ENCODE measurements around the gene FADS2.

The FADS2 gene

DNA sequence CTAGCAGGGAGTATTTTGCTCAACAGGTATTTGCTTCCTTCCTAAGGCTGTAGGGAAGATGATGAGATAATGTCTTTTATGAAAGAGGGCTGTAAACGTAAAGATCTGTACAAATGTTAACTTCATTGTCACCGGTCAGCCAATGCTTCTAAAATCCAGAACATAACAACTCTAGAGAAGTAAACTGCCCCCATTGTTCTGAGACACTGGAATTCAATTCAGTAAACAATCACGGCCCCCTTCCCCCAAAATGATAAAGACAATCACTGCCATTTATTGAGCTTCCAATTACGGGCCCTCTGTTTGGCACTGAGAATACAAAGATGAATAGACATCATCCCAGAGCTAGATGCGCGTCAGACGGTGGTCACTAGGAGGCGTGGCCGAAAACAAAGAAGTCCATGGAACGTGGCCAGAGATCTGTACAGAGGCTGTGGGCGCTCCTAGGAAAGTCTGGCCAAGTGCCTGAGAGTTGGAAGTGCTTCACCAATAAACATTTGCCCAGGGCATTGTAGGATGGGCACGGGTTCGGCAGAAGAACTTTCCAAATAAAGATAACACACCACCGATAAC, 36.3 kb upstream of the FADS2 start:
- peak overlapping the region; percentile 78 for H3K4me3 ChIP-seq (replicated peaks; ENCODE audit: low read depth, low read length)
- peak; percentile 97 for DNase-seq (ENCODE audit: low read depth)
- TF ChIP-seq, protein P1, sequence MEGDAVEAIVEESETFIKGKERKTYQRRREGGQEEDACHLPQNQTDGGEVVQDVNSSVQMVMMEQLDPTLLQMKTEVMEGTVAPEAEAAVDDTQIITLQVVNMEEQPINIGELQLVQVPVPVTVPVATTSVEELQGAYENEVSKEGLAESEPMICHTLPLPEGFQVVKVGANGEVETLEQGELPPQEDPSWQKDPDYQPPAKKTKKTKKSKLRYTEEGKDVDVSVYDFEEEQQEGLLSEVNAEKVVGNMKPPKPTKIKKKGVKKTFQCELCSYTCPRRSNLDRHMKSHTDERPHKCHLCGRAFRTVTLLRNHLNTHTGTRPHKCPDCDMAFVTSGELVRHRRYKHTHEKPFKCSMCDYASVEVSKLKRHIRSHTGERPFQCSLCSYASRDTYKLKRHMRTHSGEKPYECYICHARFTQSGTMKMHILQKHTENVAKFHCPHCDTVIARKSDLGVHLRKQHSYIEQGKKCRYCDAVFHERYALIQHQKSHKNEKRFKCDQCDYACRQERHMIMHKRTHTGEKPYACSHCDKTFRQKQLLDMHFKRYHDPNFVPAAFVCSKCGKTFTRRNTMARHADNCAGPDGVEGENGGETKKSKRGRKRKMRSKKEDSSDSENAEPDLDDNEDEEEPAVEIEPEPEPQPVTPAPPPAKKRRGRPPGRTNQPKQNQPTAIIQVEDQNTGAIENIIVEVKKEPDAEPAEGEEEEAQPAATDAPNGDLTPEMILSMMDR (IDR thresholded peaks at IDR 0.05; ENCODE audit: low read length, missing control alignments): no peak

DNA sequence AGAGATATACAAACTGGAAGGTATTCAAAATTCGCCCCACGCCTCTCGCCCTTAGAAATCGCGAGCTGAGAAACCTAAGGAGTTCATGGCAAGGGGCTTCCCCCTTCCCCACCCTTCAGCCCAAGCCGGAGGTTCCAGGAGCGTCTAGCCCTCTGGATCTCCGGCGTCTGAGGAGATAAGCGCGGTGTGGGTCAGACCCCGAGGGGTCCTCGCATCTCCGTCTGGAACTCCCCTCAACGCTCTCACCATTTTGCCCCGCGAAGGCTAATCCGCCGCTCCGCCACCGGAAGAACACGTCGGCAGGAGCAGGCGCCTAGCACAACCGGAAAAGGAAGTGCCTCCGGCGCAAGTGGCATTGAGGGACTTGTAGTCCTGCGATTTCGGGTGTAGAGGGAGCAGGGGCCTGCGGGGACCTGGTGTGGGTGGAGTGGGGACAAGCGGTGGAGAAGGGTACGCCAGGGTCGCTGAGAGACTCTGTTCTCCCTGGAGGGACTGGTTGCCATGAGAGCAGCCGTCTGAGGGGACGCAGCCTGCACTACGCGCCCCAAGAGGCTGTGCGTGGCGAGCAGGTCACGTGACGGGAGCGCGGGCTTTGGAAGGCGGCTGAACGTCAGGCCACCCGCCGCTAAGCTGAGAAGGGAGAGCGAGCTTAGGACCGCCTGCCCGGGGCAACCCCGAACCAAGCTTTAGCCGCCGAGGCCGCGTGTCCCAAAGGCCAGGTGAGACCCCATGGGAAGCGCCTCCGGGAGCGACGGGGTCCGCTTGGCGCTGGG, 35.6 kb upstream of the FADS2 start, which contains the start of the genes FEN1 and TMEM258:
Gene FEN1, plus strand, starts transcription at position 602 of the 773 bp plus-strand sequence. CDS start 2,451 bp downstream, outside the sequence.
Gene TMEM258, minus strand, starts transcription at position 290 of the 773 bp plus-strand sequence. Its CDS starts 41 bp downstream, at position 249.
- TF ChIP-seq, protein P1 (IDR thresholded peaks at IDR 0.05; ENCODE audit: low read length, missing control alignments): no peak
- H3K4me3 ChIP-seq (replicated peaks; ENCODE audit: low read depth, low read length): peak within 1 kb of the TSS; percentile 78
- DNase-seq (ENCODE audit: low read depth): peak; percentile 95

DNA sequence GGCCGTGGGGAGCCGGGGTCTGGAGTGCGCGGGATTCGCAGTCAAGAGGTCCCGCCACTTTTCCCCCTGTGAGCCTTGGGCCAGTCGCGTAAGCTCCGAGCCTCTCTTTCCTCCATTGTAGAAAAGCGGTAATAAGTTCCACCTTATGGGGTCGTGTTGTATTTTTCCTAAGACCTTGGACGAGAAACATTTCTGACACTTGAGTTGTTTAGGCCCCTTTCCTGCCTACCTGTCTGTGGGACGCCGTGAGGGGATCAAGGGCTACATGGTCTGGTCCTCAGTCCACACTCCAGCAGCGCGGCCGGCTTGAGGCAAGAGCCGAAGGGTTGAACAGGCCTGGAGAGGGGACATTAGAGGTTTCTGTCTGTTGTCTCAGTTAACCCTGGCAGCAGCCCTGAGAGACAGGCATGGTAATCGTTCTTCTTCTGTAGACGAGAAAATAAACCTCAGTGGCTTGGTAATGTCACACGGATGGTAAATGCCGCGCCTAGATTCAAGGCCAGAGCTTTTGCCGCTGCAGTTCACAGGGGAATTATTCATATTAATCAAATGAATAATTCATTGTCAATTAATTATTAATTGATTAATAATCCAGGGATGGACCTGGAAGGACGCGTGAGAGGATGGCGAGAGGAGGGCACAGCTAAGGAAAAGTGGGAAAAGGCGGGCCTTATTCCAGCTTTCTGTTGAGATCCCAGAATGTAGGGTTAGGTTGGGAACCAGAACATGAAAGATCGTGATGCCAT, 34.8 kb upstream of the FADS2 start:
- no peak for DNase-seq (ENCODE audit: low read depth)
- peak overlapping the region; percentile 78 for H3K4me3 ChIP-seq (replicated peaks; ENCODE audit: low read depth, low read length)
- TF ChIP-seq, protein P1 (IDR thresholded peaks at IDR 0.05; ENCODE audit: low read length, missing control alignments): no peak

DNA sequence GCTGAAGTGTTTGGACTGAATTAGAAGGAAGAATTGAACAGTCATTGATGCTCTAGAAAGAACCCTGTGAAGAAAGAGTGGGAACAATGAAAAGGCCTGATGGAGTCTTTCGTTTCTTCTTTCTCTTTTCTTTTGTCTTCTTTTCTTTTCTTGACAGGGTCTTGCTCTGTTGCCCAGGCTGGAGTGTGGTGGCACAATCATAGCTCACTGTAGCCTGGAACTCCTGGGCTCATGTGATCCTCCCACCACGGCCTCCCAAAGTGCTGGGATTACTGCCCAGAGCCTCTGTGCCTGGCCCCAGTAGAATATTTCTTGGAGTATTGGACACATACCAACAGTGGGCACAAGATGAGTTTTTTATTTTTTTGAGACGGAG, 34.3 kb upstream of the FADS2 start:
- no peak for DNase-seq (ENCODE audit: low read depth)
- H3K4me3 ChIP-seq (replicated peaks; ENCODE audit: low read depth, low read length): peak overlapping the region; percentile 78
- TF ChIP-seq, protein P1 (IDR thresholded peaks at IDR 0.05; ENCODE audit: low read length, missing control alignments): no peak

DNA sequence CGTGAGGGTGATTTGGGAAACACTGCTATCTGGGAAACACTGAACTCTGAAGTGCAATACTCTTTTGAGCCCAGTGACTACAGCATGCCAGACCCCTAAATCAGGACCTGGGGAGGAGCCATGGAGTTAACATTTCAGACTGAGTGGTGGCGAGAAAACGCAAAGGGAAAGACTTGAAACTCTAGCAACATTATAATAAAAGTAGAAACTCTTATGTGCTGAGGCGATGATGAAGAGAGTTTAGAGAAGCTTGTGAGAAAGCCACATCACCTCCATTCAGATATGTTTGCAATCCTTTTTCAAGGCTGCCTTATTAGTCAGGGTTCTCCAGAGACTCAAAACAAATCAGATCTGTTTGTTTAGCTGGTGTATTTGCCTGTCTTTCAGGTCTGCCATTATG, 33.5 kb upstream of the FADS2 start:
- no peak for DNase-seq (ENCODE audit: low read depth)
- H3K4me3 ChIP-seq (replicated peaks; ENCODE audit: low read depth, low read length): no peak overlapping the region
- TF ChIP-seq, protein P1 (IDR thresholded peaks at IDR 0.05; ENCODE audit: low read length, missing control alignments): no peak

DNA sequence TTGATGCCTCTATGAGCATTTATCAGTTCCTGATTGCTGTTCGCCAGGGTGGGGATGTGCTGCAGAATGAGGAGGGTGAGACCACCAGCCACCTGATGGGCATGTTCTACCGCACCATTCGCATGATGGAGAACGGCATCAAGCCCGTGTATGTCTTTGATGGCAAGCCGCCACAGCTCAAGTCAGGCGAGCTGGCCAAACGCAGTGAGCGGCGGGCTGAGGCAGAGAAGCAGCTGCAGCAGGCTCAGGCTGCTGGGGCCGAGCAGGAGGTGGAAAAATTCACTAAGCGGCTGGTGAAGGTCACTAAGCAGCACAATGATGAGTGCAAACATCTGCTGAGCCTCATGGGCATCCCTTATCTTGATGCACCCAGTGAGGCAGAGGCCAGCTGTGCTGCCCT, 32.6 kb upstream of the FADS2 start:
- TF ChIP-seq, protein P1 (IDR thresholded peaks at IDR 0.05; ENCODE audit: low read length, missing control alignments): no peak
- no peak overlapping the region for H3K4me3 ChIP-seq (replicated peaks; ENCODE audit: low read depth, low read length)
- DNase-seq (ENCODE audit: low read depth): no peak

Measured in fibroblast of pulmonary artery (primary cell).